ENCODE measurements around the gene GCK. TPM values are rescaled to one million over a fixed set of nuclear protein-coding genes. Genes with fewer than 3 reads are reported as not detected.

GCK gene
- polyA plus RNA-seq, 1 experiment, result 0.35 TPM

- DNase-seq (ENCODE audit: low read depth, low spot score), result no peak
- Histone ChIP-seq H3K27ac (ENCODE audit: low read depth, low read length) (no peak overlapping the region), H3K4me3 (ENCODE audit: low read depth, low read length) (no peak overlapping the region), H3K9me3 (ENCODE audit: control insufficient read depth, insufficient read depth, low read length) (no peaks in the 10 kb centered on the region), H3K27me3 (ENCODE audit: control insufficient read depth, insufficient read depth, low read length) (no peaks in the 10 kb centered on the region)
- TF ChIP-seq, protein P1, sequence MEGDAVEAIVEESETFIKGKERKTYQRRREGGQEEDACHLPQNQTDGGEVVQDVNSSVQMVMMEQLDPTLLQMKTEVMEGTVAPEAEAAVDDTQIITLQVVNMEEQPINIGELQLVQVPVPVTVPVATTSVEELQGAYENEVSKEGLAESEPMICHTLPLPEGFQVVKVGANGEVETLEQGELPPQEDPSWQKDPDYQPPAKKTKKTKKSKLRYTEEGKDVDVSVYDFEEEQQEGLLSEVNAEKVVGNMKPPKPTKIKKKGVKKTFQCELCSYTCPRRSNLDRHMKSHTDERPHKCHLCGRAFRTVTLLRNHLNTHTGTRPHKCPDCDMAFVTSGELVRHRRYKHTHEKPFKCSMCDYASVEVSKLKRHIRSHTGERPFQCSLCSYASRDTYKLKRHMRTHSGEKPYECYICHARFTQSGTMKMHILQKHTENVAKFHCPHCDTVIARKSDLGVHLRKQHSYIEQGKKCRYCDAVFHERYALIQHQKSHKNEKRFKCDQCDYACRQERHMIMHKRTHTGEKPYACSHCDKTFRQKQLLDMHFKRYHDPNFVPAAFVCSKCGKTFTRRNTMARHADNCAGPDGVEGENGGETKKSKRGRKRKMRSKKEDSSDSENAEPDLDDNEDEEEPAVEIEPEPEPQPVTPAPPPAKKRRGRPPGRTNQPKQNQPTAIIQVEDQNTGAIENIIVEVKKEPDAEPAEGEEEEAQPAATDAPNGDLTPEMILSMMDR (IDR thresholded peaks at IDR 0.05; ENCODE audit: low read depth, low read length), result no peak
- ChIA-PET CTCF (no interaction called here), POLR2A (no interaction called here)
These were observed 34.5 kb downstream of the GCK start for GRCh38 chr7:44154703-44155102.

DNA sequence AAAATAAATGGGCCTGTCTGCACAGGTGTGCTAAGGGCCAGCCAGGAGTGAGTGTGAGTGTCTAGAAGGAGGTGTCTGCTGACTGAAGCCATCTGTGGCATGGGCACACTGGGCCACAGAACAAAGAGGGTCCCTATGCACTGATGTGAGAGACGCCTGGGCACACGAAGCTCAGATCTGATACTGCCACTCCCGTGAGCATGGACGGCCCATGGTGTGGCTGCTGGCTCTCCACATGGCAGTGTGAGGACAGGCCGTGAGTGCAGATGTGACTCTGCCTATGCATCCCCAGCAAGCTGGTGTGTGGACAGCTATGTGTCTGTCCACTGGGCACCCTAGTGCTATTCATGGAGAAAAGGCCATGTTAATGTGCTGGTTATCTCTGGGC lies 35.3 kb downstream of the GCK start:
- TF ChIP-seq, protein P1 (IDR thresholded peaks at IDR 0.05; ENCODE audit: low read depth, low read length), result no peak
- no peaks in the 10 kb centered on the region for H3K27me3 ChIP-seq (ENCODE audit: control insufficient read depth, insufficient read depth, low read length)
- no peak overlapping the region for H3K4me3 ChIP-seq (ENCODE audit: low read depth, low read length)
- no peak for DNase-seq (ENCODE audit: low read depth, low spot score)
- no peak overlapping the region for H3K27ac ChIP-seq (ENCODE audit: low read depth, low read length)
- no peaks in the 10 kb centered on the region for H3K9me3 ChIP-seq (ENCODE audit: control insufficient read depth, insufficient read depth, low read length)
- ChIA-PET CTCF (no interaction called here), POLR2A (no interaction called here)

DNA sequence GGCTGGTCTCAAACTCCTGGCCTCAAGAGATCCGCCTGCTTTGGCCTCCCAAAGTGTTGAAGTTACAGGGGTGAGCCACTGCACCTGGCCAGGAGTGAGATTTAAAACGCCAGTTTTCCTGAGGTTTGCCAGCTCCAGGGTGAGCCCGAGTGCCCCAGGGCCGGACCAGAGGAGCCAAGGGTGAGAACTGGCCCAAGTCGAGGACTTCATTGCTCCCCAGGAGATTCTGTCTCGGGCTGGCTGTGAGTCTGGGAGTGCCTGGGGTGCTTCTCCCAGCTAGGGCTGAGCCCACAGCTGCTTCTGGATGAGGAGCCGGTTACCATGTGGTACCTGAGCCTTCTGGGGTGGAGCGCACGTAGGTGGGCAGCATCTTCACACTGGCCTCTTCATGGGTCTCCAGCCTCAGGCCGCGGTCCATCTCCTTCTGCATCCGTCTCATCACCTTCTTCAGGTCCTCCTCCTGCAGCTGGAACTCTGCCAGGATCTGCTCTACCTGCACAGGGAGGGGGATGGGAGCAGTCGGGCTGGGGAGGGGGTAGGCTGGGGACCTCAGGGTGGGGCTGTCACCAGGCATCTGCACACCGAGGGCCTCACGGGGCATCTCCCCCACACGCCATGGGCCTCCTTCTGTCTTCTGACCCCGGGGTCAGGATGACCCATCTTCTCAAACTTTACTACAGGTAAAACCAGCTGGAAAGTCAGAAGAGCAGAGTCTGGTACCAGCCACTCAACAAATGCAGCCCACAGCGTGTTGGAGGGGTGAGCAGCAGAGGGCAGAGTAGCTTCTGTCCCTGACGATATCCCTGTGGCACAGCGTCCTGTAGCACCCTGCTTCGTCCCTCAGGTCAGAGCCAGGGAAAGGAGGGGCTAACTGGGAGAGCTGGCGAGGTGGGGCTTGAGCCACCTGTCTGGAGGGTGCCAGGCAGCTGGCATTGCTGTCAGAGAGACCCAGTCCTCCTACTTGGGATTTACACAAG lies 36.0 kb downstream of the GCK start:
- TF ChIP-seq, protein P1 (IDR thresholded peaks at IDR 0.05; ENCODE audit: low read depth, low read length), result no peak
- H3K27me3 ChIP-seq (ENCODE audit: control insufficient read depth, insufficient read depth, low read length), result no peaks in the 10 kb centered on the region
- POLR2A ChIA-PET, result no interaction called here
- H3K27ac ChIP-seq (ENCODE audit: low read depth, low read length), result no peak overlapping the region
- H3K4me3 ChIP-seq (ENCODE audit: low read depth, low read length), result no peak overlapping the region
- DNase-seq (ENCODE audit: low read depth, low spot score), result no peak
- CTCF ChIA-PET, result interaction anchor here (0.9 kb wide), 1 partner anchor 43 kb away, joined by 3 read pairs; no protein-coding TSS in a partner anchor
- H3K9me3 ChIP-seq (ENCODE audit: control insufficient read depth, insufficient read depth, low read length), result no peaks in the 10 kb centered on the region

DNA sequence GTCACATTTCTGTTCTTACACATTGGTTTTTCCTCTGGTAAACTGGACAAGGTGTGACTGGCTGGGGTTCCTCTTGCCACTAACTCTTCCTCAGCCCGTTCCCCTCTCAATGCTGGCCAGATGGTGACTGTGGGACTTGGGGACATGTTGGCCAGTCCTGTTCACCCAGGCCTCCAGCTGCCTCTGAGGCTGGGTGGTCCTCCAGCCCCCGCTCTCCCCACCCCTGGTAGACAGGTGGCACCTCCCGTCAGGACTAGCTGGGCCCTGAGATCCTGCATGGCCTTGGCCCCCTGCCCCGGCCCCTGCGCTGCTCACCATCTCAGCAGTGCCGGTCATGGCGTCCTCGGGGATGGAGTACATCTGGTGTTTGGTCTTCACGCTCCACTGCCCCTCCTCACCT lies 37.3 kb downstream of the GCK start:
- Histone ChIP-seq H3K27ac (ENCODE audit: low read depth, low read length) (no peak overlapping the region), H3K9me3 (ENCODE audit: control insufficient read depth, insufficient read depth, low read length) (no peaks in the 10 kb centered on the region; the same call in 1 of the 2 replicates), H3K27me3 (ENCODE audit: control insufficient read depth, insufficient read depth, low read length) (peaks cover 6% of the 10 kb centered on the region), H3K4me3 (ENCODE audit: low read depth, low read length) (no peak overlapping the region)
- no peak for DNase-seq (ENCODE audit: low read depth, low spot score)
- CTCF ChIA-PET, result no interaction called here
- TF ChIP-seq, protein P1 (IDR thresholded peaks at IDR 0.05; ENCODE audit: low read depth, low read length), result no peak
- POLR2A ChIA-PET, result no interaction called here

All from AG04450 (cell line).